Adrenal gland (tissue), 12 donors: Measurements from ENCODE around the gene EFCAB11. TPM values are rescaled to one million over a fixed set of nuclear protein-coding genes. Genes with fewer than 3 reads are reported as not detected.

ENCODE experiments used
- DNase-seq, 7 donors: peaks; one replicate each; pipeline ENCODE4 v3.0.0-alpha.2; 2019 to 2020
- H3K27ac ChIP-seq, 5 donors: fragments of 200-600 bp; sonication (generic) in 4 of 5; 1 replicate in 3 of 5; 2 replicates in 2 of 5; pipeline versions ENCODE4 v1.5.1 to v1.8.0; 2016 to 2020; ENCODE audit warnings: mild to moderate bottlenecking in 1 of 5
- H3K27me3 ChIP-seq: fragments of 200-600 bp; 2 replicates; pipeline ENCODE4 v1.8.0; 2021
- H3K36me3 ChIP-seq, 2 donors: fragments of 200-600 bp; replicated peaks in 1 of 2; 1 replicate in 1 of 2; 2 replicates in 1 of 2; pipeline versions ENCODE4 v1.5.1 to v1.8.0; 2018 to 2022
- H3K4me1 ChIP-seq, 2 donors: fragments of 200-600 bp; replicated peaks in 1 of 2; 1 replicate in 1 of 2; 2 replicates in 1 of 2; pipeline versions ENCODE4 v1.5.1 to v1.8.0; 2018 to 2021
- H3K4me3 ChIP-seq, 4 donors: fragments of 200-600 bp; sonication (generic) in 3 of 4; one replicate each; pipeline ENCODE4 v1.5.1; 2016 to 2018
- H3K9me3 ChIP-seq, 3 donors: fragments of 200-600 bp; sonication (generic) in 1 of 3; replicated peaks in 1 of 3; 1 replicate in 2 of 3; 2 replicates in 1 of 3; pipeline versions ENCODE4 v1.5.1 to v1.8.0; 2016 to 2021
- POLR2A ChIP-seq, 2 donors: fragments of 450-650 bp; IDR thresholded peaks; one replicate each; pipeline ENCODE4 v1.6.1; 2017; ENCODE audit warnings: antibody characterized with exemption in 2 of 2, mild to moderate bottlenecking in 2 of 2, moderate library complexity in 1 of 2
- WGBS, 4 donors: extraction: QIAGEN DNeasy Blood & Tissue Kit in 2 of 4; methylation state at CpG; one replicate each; pipeline versions ENCODE4 v1.1.5 to v1.1.7; 2013 to 2017; 5-methylcytosine and 5-hydroxymethylcytosine counted together
- intact Hi-C, 2 donors: fragments of 100-400 bp; cut with DNase I; formaldehyde crosslinking; loops; one replicate each; pipeline versions ENCODE4 v1.14.1 to v1.15.0; 2022 to 2023
- polyA plus RNA-seq, 3 donors: library from polyadenylated mRNA; stranded (reverse); fragments of 200-250 nt in 2 of 3; fragments of 350-450 nt in 1 of 3; fragmentation: Illumina TruSeq in 1 of 3; extraction: RNeasy Lipid Tissue Mini Kit (QIAGEN cat#74804) in 1 of 3; gene quantifications; one replicate each; pipeline ENCODE4 v1.2.3, GENCODE V29; 2013 to 2014
- total RNA-seq, 9 donors: library from RNA; depleted of rRNA in 4 of 9; stranded (reverse); fragments of >200 nt in 4 of 9; fragments of 120-200 nt in 1 of 9; fragmentation: NEBNext Ultra II Directional in 1 of 9; extraction: Animal tissue kit (Norgen Biotek cat#: 25700) in 1 of 9; gene quantifications; one replicate each; pipeline versions ENCODE4 v1.1.0 to v1.2.4, GENCODE V29; 2013 to 2023
- TF ChIP-seq, protein P1 (sequence below), 6 experiments: fragments of 450-650 bp in 4 of 6; fragments of 200-600 bp in 2 of 6; sonication (generic) in 1 of 6; IDR thresholded peaks; 1 replicate in 5 of 6; 2 replicates in 1 of 6; pipeline versions ENCODE4 v1.5.1 to v1.8.0; 2016 to 2021; ENCODE audit warnings: antibody characterized with exemption in 6 of 6, mild to moderate bottlenecking in 2 of 6, moderate library complexity in 1 of 6
- donor health status: healthy with polysubstance abuse.
- donor health status: Bipolar disorder and iron deficiency.
- donor health status: DM: yes; HTN: yes; CAD: no.
- donor health status: DM: no; HTN: no; CAD: no.
- donor health status: DM: no; HTN: no; CAD: no.
- donor health status: DM: yes; HTN: yes; CAD: no.

Gene EFCAB11
- total and polyA plus RNA-seq, 12 donors = 4.0 to 16.9 (median 8.4) TPM

DNA sequence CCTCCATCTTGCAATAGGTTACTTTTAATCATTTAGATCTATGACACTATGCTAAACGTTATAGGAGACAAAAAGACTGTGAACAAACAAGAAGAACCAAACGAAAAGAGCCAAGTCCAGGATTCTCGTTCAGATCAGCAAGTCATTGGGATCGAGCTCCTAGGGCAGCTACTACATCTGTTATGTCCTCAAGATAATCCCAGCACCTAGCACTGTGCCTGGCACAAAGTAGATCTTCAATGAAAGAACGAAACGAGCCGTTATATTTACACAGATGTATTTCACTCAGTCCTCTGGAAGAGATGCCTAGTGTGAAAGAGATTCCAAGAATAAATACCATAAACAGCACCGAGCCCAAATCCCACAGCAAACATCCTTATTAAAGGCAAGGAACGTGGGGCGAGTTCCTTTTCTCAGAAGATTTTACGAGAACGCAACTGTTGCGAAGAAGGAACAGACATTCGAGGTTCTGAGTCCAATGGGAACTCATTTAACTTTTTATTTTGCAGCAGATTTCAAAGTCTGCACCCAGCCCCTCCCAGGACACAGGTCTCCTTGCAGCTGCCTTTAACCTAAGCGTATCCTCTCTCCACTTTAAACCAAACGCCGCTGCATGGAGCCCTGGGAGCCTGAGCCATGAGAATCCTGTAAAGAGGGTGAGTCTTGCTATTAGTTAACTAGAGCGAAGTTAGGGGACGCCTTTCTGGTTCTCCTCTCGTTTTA, 653 bp upstream of the EFCAB11 start:
- peaks cover 6 to 17% of the 10 kb centered on the region in 2 donors for H3K4me1 ChIP-seq
- H3K36me3 ChIP-seq = no peaks in the 10 kb centered on the region
- peak in 1 of 7 donors; percentile 8 for DNase-seq
- H3K27ac ChIP-seq = peak overlapping the region in 4 of 5 donors; percentile 94 to 97 (median 94)
- peak overlapping the region; percentile 18 to 87 (median 70) for H3K4me3 ChIP-seq
- TF ChIP-seq POLR2A (IDR thresholded peaks at IDR 0.05) = no peak
- TF ChIP-seq, protein P1, sequence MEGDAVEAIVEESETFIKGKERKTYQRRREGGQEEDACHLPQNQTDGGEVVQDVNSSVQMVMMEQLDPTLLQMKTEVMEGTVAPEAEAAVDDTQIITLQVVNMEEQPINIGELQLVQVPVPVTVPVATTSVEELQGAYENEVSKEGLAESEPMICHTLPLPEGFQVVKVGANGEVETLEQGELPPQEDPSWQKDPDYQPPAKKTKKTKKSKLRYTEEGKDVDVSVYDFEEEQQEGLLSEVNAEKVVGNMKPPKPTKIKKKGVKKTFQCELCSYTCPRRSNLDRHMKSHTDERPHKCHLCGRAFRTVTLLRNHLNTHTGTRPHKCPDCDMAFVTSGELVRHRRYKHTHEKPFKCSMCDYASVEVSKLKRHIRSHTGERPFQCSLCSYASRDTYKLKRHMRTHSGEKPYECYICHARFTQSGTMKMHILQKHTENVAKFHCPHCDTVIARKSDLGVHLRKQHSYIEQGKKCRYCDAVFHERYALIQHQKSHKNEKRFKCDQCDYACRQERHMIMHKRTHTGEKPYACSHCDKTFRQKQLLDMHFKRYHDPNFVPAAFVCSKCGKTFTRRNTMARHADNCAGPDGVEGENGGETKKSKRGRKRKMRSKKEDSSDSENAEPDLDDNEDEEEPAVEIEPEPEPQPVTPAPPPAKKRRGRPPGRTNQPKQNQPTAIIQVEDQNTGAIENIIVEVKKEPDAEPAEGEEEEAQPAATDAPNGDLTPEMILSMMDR (IDR thresholded peaks at IDR 0.05) = no peak
- no peaks in the 10 kb centered on the region for H3K27me3 ChIP-seq
- no peaks in the 10 kb centered on the region for H3K9me3 ChIP-seq
- intact Hi-C loops = no loop called here
- 0 to 5% (median 1%) methylated on average over 20 of the region's 20 CpGs for WGBS, 4 donors

DNA sequence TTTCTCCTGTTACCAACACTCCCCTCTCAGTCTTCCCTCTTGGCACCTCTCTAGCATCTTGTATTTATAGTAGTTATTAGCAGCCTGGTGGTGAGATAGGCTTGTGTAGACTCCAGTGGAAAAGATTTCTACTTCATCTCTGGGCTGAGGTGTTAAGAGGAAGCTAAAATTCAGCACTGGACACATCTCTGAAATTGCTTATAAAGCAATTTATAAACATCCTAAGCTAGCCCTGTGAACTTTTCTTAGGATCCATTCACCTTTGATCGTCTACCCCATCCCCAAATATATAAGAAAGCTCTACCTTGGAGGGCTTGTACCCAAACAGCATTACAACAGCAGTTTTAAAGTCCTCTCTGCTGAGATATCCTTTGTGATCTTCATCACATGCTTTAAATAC, 928 bp downstream of the EFCAB11 start:
- DNase-seq = no peak
- peak overlapping the region in 1 of 4 donors; percentile 54 for H3K4me3 ChIP-seq
- no peaks in the 10 kb centered on the region for H3K27me3 ChIP-seq
- H3K36me3 ChIP-seq = no peaks in the 10 kb centered on the region
- H3K27ac ChIP-seq = peak overlapping the region in 1 of 5 donors; percentile 74
- intact Hi-C loops = no loop called here
- H3K9me3 ChIP-seq = no peaks in the 10 kb centered on the region
- peaks cover 6 to 17% of the 10 kb centered on the region in 2 donors for H3K4me1 ChIP-seq
- no peak for TF ChIP-seq POLR2A (IDR thresholded peaks at IDR 0.05)
- TF ChIP-seq, protein P1 (IDR thresholded peaks at IDR 0.05) = no peak
- 38 to 58% (median 55%) methylated on average over 1 of the region's 1 CpG for WGBS, 4 donors

DNA sequence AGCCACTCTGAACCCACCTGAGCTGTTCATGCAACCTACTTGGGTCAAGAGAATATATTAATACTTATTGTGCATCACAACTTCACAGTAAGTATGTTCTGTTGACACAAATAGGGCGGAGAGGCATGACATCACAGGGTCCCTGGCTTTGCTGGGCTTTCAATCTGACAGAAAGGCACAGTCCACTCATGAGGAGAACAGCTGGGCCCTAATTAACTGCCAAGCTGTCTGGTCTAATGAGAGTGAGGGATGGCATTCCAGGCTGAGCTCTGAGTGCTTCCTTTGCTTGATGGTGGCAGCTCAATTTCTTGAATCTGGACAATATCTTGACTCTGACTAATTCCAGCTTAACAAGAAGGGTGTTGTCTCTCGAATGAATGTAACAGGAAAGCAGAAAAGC, 2.0 kb downstream of the EFCAB11 start:
- H3K36me3 ChIP-seq = no peaks in the 10 kb centered on the region
- intact Hi-C loops = no loop called here
- no peaks in the 10 kb centered on the region for H3K9me3 ChIP-seq
- TF ChIP-seq, protein P1 (IDR thresholded peaks at IDR 0.05) = no peak
- no peak for TF ChIP-seq POLR2A (IDR thresholded peaks at IDR 0.05)
- H3K4me1 ChIP-seq = peaks cover 6 to 17% of the 10 kb centered on the region in 2 donors
- no peak for DNase-seq
- no peak overlapping the region for H3K27ac ChIP-seq
- no peaks in the 10 kb centered on the region for H3K27me3 ChIP-seq
- 77 to 89% (median 87%) methylated on average over 2 of the region's 2 CpGs for WGBS, 4 donors
- no peak overlapping the region for H3K4me3 ChIP-seq

DNA sequence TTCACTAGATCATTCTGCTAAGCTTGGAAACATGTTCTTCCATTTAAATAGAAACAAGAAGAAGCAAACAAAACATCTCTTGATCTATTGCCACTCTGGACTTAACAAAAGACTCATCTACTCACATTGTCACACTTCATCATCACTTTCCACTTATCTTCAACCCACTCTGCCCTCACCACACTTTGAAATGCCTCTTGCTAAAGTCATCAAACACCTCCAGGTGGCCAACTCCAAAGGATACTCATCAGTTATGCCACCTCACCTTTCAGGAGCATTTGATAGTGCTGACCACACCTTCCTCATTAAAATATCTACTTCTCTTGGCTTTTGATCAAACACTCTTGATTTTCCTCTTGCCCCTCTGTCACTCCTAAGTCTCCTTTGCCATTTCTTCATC, 7.2 kb downstream of the EFCAB11 start:
- Histone ChIP-seq H3K27ac (no peak overlapping the region), H3K4me1 (no peaks in the 10 kb centered on the region), H3K9me3 (no peaks in the 10 kb centered on the region), H3K4me3 (no peak overlapping the region), H3K36me3 (no peaks in the 10 kb centered on the region), H3K27me3 (no peaks in the 10 kb centered on the region)
- intact Hi-C loops = no loop called here
- no peak for DNase-seq
- TF ChIP-seq, protein P1 (IDR thresholded peaks at IDR 0.05) = no peak
- no peak for TF ChIP-seq POLR2A (IDR thresholded peaks at IDR 0.05)
